Measurements from ENCODE around the gene SLMAP.

DNA sequence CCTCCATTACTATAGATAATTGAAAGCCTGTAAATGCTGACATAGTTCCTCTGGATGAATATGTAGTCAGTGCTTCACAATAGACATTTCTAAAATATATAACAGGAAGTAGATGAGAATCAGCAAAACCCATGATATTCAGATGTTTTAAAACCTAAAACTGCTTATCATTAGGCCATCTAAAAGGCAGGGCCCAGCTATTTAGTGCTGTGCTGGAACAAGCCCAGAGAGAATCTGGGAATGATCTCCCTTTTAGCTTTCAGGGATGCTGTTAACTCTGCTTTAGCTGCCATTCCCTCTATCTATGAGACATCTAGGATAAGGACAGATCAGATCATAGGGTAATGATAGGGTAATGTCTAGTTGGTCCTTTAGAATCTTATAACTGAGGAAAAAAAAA lies 106.8 kb downstream of the SLMAP start:
- TF ChIP-seq, protein P1, sequence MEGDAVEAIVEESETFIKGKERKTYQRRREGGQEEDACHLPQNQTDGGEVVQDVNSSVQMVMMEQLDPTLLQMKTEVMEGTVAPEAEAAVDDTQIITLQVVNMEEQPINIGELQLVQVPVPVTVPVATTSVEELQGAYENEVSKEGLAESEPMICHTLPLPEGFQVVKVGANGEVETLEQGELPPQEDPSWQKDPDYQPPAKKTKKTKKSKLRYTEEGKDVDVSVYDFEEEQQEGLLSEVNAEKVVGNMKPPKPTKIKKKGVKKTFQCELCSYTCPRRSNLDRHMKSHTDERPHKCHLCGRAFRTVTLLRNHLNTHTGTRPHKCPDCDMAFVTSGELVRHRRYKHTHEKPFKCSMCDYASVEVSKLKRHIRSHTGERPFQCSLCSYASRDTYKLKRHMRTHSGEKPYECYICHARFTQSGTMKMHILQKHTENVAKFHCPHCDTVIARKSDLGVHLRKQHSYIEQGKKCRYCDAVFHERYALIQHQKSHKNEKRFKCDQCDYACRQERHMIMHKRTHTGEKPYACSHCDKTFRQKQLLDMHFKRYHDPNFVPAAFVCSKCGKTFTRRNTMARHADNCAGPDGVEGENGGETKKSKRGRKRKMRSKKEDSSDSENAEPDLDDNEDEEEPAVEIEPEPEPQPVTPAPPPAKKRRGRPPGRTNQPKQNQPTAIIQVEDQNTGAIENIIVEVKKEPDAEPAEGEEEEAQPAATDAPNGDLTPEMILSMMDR (optimal IDR thresholded peaks at IDR 0.05 in 1 of 3, IDR thresholded peaks at IDR 0.05 in 1 of 3, conservative IDR thresholded peaks at IDR 0.05 in 1 of 3; ENCODE audit: extremely low read depth in 1 of 3, insufficient read depth in 2 of 3, low read length in 3 of 3): no peak
- no peak for TF ChIP-seq EZH2 (IDR thresholded peaks at IDR 0.05; ENCODE audit: low read length)
